GM21381 (cell line): Measurements from ENCODE around the gene RRH.

Experiments
- ATAC-seq: cut with Tn5 transposase; IDR thresholded peaks from one replicate; pipeline ENCODE4 v1.9.1; 2021; ENCODE audit warnings: mild to moderate bottlenecking, moderate library complexity; ENCODE audit not compliant: unreplicated experiment

Gene RRH

GRCh38 chr4:109879636-109880314 is 52.0 kb downstream of the RRH start:
- ATAC-seq = no peak

DNA sequence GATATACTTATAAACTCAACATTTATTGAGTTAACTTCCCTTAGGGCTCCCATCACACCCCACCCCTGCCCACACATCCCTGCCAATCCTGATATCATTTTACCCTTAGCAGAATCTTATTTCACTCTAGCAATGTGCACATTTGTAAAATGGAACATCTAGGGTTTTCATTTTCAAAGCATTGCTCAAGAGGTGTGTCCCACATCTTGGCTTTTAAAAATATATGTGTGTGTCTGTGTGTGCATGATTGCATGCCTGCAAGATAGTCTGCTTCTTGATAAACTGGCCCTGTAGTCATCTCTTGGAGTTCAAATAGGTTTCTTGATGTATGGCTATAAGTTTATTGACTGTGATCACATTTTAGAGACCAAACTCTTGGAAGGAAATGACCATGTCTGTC is 58.5 kb downstream of the RRH start:
- no peak for ATAC-seq

GRCh38 chr4:109887071-109887470 is 59.3 kb downstream of the RRH start:
- no peak for ATAC-seq

DNA sequence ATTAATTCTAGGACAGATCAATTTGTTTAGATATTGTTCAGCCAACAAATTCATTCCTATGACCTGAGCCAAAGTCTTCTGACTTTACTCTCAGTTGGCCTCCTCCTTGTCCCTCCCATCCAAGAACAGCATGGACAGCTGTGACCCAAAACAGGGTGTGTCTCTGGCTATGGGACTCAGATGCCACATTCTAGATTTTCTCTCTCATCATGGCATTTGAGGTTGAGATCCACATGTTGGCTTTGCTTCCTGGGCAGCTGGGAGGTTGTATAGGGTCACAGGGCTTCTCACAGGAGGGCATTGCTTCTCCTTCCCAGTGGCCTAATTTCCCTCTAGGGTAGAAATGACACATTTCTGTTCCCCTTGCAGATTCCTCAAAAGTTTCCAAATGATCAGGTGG is 62.3 kb downstream of the RRH start:
- no peak for ATAC-seq
